Kidney (tissue), 14 donors: ENCODE measurements around the gene TMEM213. TPM values are rescaled to one million over a fixed set of nuclear protein-coding genes. Genes with fewer than 3 reads are reported as not detected.

Experiments used
- DNase-seq, 5 donors: peaks; one replicate each; pipeline ENCODE4 v3.0.0-alpha.2; 2013 to 2020
- FAIRE-seq: peaks from 2 replicates; lab custom pipeline; 2012; peaks lifted over from hg19 to GRCh38; lab: Jason Lieb, UNC
- H3K27ac ChIP-seq, 2 donors: one replicate each; pipeline ENCODE4 v1.7.0; 2013; ENCODE audit warnings: low read depth in 2 of 2, low read length in 2 of 2, inconsistent platforms in 1 of 2
- H3K27me3 ChIP-seq: one replicate; pipeline ENCODE4 v1.7.1; 2013; ENCODE audit warnings: low read length, inconsistent platforms; ENCODE audit not compliant: control insufficient read depth, insufficient read depth
- H3K36me3 ChIP-seq, 3 donors: one replicate each; pipeline versions ENCODE4 v1.7.0 to v1.7.1; 2013; ENCODE audit warnings: low read length in 3 of 3, control low read depth in 1 of 3, inconsistent platforms in 1 of 3; ENCODE audit not compliant: insufficient read depth in 3 of 3, control insufficient read depth in 2 of 3
- H3K4me1 ChIP-seq, 3 donors: one replicate each; pipeline versions ENCODE4 v1.7.0 to v1.7.1; 2013; ENCODE audit warnings: low read length in 3 of 3, inconsistent platforms in 1 of 3, low read depth in 1 of 3; ENCODE audit not compliant: control insufficient read depth in 2 of 3, insufficient read depth in 2 of 3
- H3K4me3 ChIP-seq, 3 donors: one replicate each; pipeline versions ENCODE4 v1.7.0 to v1.8.1; 2013; ENCODE audit warnings: low read length in 3 of 3, control low read depth in 1 of 3, inconsistent platforms in 1 of 3
- H3K9ac ChIP-seq, 3 donors: one replicate each; pipeline versions ENCODE4 v1.7.0 to v1.7.1; 2013; ENCODE audit warnings: low read length in 3 of 3, control low read depth in 1 of 3, inconsistent platforms in 1 of 3
- H3K9me3 ChIP-seq, 3 donors: one replicate each; pipeline versions ENCODE4 v1.7.0 to v1.7.1; 2013; ENCODE audit warnings: low read length in 3 of 3, control low read depth in 1 of 3, inconsistent platforms in 1 of 3; ENCODE audit not compliant: control insufficient read depth in 2 of 3, insufficient read depth in 1 of 3
- CTCF ChIP-seq: IDR thresholded peaks from 3 replicates; pipeline ENCODE4 v1.5.1; 2012; ENCODE audit warnings: mild to moderate bottlenecking, moderate library complexity, borderline replicate concordance; ENCODE audit not compliant: insufficient read depth; ENCODE audit errors: extremely low read depth
- intact Hi-C: fragments of 100-400 bp; cut with DNase I; formaldehyde crosslinking; loops from one replicate; pipeline ENCODE4 v1.11.1; 2022
- polyA plus RNA-seq: library from polyadenylated mRNA; stranded (reverse); fragments of 350-450 nt; fragmentation: Illumina TruSeq; extraction: RNeasy Lipid Tissue Mini Kit (QIAGEN cat#74804); gene quantifications from one replicate; pipeline ENCODE4 v1.2.3, GENCODE V29; 2014; ENCODE audit warnings: low read depth, low replicate concordance; ENCODE audit not compliant: insufficient read depth
- total RNA-seq: library from RNA; stranded (reverse); fragmentation: NEBNext Ultra II Directional; extraction: Animal tissue kit (Norgen Biotek cat#: 25700); gene quantifications from one replicate; pipeline ENCODE4 v1.2.1, GENCODE V29; 2021
- donor health status: control.
- donor health status: control.
- donor health status: control.
- donor health status: control.
- donor health status: control.
- donor health status: DM: yes; HTN: yes; CAD: no.
- donor health status: Normal renal cell carcinoma (clear cell type).

Gene TMEM213
- total and polyA plus RNA-seq, 2 donors from 2014 or later = 30.2 to 96.9 TPM

- peak in 1 of 5 donors; percentile 35 for DNase-seq
- peaks cover 0 to 22% (median 0%) of the 10 kb centered on the region in 3 donors for H3K36me3 ChIP-seq
- FAIRE-seq = no peak
- intact Hi-C loops = no loop called here
- TF ChIP-seq CTCF = no peak
- H3K27me3 ChIP-seq = no peaks in the 10 kb centered on the region
- H3K27ac ChIP-seq = no peak overlapping the region
- no peak overlapping the region for H3K9ac ChIP-seq
- no peaks in the 10 kb centered on the region for H3K9me3 ChIP-seq
- H3K4me1 ChIP-seq = peaks cover 0 to under 1% (median 0%) of the 10 kb centered on the region in 3 donors
- H3K4me3 ChIP-seq = no peak overlapping the region
These were observed 47.3 kb upstream of the TMEM213 start for GRCh38 chr7:138750473-138750872.

- H3K27me3 ChIP-seq = no peaks in the 10 kb centered on the region
- FAIRE-seq = no peak
- H3K4me1 ChIP-seq = peaks cover 0 to 2% (median 0%) of the 10 kb centered on the region in 3 donors
- DNase-seq = peak in 1 of 5 donors; percentile 47
- H3K9ac ChIP-seq = no peak overlapping the region
- no peak overlapping the region for H3K27ac ChIP-seq
- no peak overlapping the region for H3K4me3 ChIP-seq
- no peaks in the 10 kb centered on the region for H3K9me3 ChIP-seq
- H3K36me3 ChIP-seq = peaks cover 0 to 22% (median 0%) of the 10 kb centered on the region in 3 donors
- no peak for TF ChIP-seq CTCF
- intact Hi-C loops = no loop called here
These were observed 46.8 kb upstream of the TMEM213 start for GRCh38 chr7:138750901-138751464.

GRCh38 chr7:138752518-138753149 lies 45.2 kb upstream of the TMEM213 start:
- no peaks in the 10 kb centered on the region for H3K27me3 ChIP-seq
- peak overlapping the region in 1 of 2 donors; percentile 29 for H3K27ac ChIP-seq
- peaks cover 0 to 6% (median 2%) of the 10 kb centered on the region in 3 donors for H3K4me1 ChIP-seq
- DNase-seq (peak in 4 of 5 donors; percentile 19 to 91 (median 41)), FAIRE-seq (no peak)
- H3K9ac ChIP-seq = no peak overlapping the region
- intact Hi-C loops = no loop called here
- H3K36me3 ChIP-seq = peaks cover 0 to 27% (median 0%) of the 10 kb centered on the region in 3 donors
- no peaks in the 10 kb centered on the region for H3K9me3 ChIP-seq
- TF ChIP-seq CTCF = no peak
- H3K4me3 ChIP-seq = no peak overlapping the region
